ENCODE results near the gene SELENOP. TPM values are rescaled to one million over a fixed set of nuclear protein-coding genes. Genes with fewer than 3 reads are reported as not detected.

The SELENOP gene
- total and polyA plus RNA-seq, 2 of the 8 experiments (the other 6 are each of a cell fraction or from before 2014, with no cell fraction given), result 5.5 to 19.4 TPM

DNA sequence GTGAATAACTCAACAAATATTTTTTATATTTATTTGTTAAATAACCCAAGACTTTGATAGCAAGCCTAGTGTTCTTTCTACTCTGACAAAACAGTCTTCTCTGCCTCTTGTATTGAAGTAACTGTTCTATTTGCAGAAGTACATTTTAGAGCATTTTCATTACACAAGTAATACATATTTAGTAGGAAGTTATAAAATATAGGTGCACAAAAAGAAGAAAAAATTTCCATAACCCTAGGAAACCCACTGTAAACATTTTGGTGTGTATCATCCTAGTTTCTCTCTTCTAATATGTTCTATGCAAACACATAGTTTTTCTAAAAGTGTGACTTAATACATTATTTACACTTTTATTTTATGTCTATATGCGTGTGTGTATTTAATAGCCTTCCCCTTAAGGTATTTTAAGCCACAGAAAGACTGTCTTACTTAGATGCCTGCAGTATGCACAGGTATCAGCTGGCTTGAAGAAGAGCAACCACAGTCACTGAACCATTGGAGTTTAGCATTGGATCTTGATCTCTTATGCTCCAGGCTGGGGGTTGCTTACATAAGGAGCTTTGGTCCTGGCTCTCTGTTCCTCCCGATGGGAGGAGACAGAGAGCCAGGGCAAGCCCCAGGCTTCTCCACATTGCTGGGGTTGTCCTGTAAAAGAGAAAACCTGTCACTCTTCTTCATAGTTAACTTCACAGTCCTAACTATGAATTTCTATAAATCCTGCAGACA, 3.8 kb downstream of the SELENOP start:
- Histone ChIP-seq H2BK12ac (ENCODE audit: low read depth, low read length) (no peak overlapping the region), H3K4me1 (replicated peaks in 1 of 4; ENCODE audit: control insufficient read depth in 3 of 4, insufficient read depth in 4 of 4, low read length in 3 of 4) (peaks cover 4 to 8% (median 4%) of the 10 kb centered on the region in 4 experiments; a peak in 5 of 7 replicates), H3K9ac (replicated peaks in 1 of 4; ENCODE audit: extremely low read depth in 1 of 4, low read depth in 3 of 4, low read length in 3 of 4) (no peak overlapping the region), H4K20me1 (replicated peaks in 1 of 2; ENCODE audit: control insufficient read depth in 1 of 2, insufficient read depth in 2 of 2, low read length in 2 of 2) (no peaks in the 10 kb centered on the region), H3K14ac (ENCODE audit: insufficient read length) (no peak overlapping the region), H2BK120ac (replicated peaks; ENCODE audit: low read depth, low read length) (no peak overlapping the region), H3K79me1 (ENCODE audit: low read depth, low read length) (no peaks in the 10 kb centered on the region), H2BK5ac (ENCODE audit: low read depth, low read length) (no peak overlapping the region), H3K18ac (ENCODE audit: extremely low read depth, low read length) (no peak overlapping the region), H3K23ac (ENCODE audit: insufficient read length) (no peak overlapping the region), H3K9me3 (ENCODE audit: insufficient read depth in 2 of 2, low read depth in 1 of 2, low read length in 1 of 2) (no peaks in the 10 kb centered on the region), H2AK5ac (ENCODE audit: low read depth, low read length) (no peak overlapping the region), H2BK15ac (ENCODE audit: low read length) (no peak overlapping the region), H2AFZ (ENCODE audit: low read length) (no peak overlapping the region), H3K79me2 (ENCODE audit: control insufficient read depth in 1 of 2, insufficient read depth in 2 of 2, low read length in 2 of 2) (peaks cover 0 to 6% of the 10 kb centered on the region in 2 experiments; a peak in 1 of 4 replicates), H3K56ac (replicated peaks; ENCODE audit: insufficient read length, low read depth, low read length) (no peak overlapping the region), H3K27ac (ENCODE audit: low read depth, low read length) (no peak overlapping the region), H3K4ac (replicated peaks; ENCODE audit: insufficient read length, low read depth, low read length) (no peak overlapping the region), H3K23me2 (ENCODE audit: low read depth, low read length) (no peaks in the 10 kb centered on the region), H4K5ac (ENCODE audit: insufficient read length, low read depth, low read length) (no peak overlapping the region), H4K91ac (replicated peaks; ENCODE audit: insufficient read length, low read length) (no peak overlapping the region), H3K4me3 (ENCODE audit: extremely low read depth in 1 of 4, insufficient read depth in 2 of 4, low read depth in 3 of 4, low read length in 4 of 4) (no peak overlapping the region), H4K8ac (ENCODE audit: extremely low read depth, insufficient read depth, low read length) (no peak overlapping the region), H3K27me3 (replicated peaks in 1 of 4; ENCODE audit: control insufficient read depth in 3 of 4, extremely low read depth in 1 of 4, insufficient read depth in 3 of 4, low read length in 3 of 4) (no peaks in the 10 kb centered on the region), H3K36me3 (ENCODE audit: control insufficient read depth in 2 of 4, insufficient read depth in 4 of 4, low read length in 3 of 4) (peaks cover 0 to 26% (median 1%) of the 10 kb centered on the region in 4 experiments; a peak in 2 of 8 replicates), H2BK20ac (ENCODE audit: low read length) (no peak overlapping the region), H3K4me2 (ENCODE audit: insufficient read depth in 1 of 2, low read depth in 2 of 2, low read length in 2 of 2) (no peak overlapping the region)
- CTCF ChIA-PET (ENCODE audit: partially characterized antibody), result interaction anchor here (1.0 kb wide), 1 partner anchor 12 kb away, joined by 3 read pairs; no protein-coding TSS in a partner anchor
- FAIRE-seq, result no peak
- 93% methylated on average over 2 of the region's 2 CpGs; no CpG with 5 or more reads in 1 of the 2 experiments for WGBS, 2 experiments (ENCODE audit: extremely low coverage in 1 of 2, insufficient coverage in 1 of 2, insufficient read length in 1 of 2, insufficient replicate concordance in 2 of 2, low coverage in 1 of 2, low lambda C conversion rate in 2 of 2, missing lambda C conversion rate in 1 of 2)
- TF ChIP-seq CHD2 (IDR thresholded peaks at IDR 0.05; ENCODE audit: low read length) (no peak), RAD21 (IDR thresholded peaks at IDR 0.05 in 1 of 2, conservative IDR thresholded peaks at IDR 0.05 in 1 of 2; ENCODE audit: low read depth in 2 of 2, low read length in 2 of 2) (0 out of 4 replicates have a peak, but pooled peaks of 1 of the 2 experiments have one; percentile 5)
- POLR2A ChIA-PET (ENCODE audit: partially characterized antibody), result no interaction called here
- DNase-seq (ENCODE audit: low read depth in 1 of 2, low spot score in 2 of 2), result no peak
